Gastroesophageal sphincter (tissue), 3 donors: ENCODE data around the gene INO80.

Experiments used
- EP300 ChIP-seq: sonication (generic); formaldehyde crosslinking; IDR thresholded peaks from one replicate; pipeline ENCODE4 v1.6.1; 2017; ENCODE audit warnings: antibody characterized with exemption, mild to moderate bottlenecking
- POLR2A ChIP-seq, 2 donors: fragments of 450-650 bp; IDR thresholded peaks; one replicate each; pipeline ENCODE4 v1.6.1; 2017; ENCODE audit warnings: antibody characterized with exemption in 2 of 2, mild to moderate bottlenecking in 2 of 2, moderate library complexity in 1 of 2
- POLR2AphosphoS5 ChIP-seq: sonication (generic); formaldehyde crosslinking; IDR thresholded peaks from one replicate; pipeline ENCODE4 v1.6.1; 2017; ENCODE audit warnings: antibody characterized with exemption
- TF ChIP-seq, protein P1 (sequence below), 4 experiments: fragments of 200-600 bp in 2 of 4; fragments of 450-650 bp in 2 of 4; sonication (generic) in 1 of 4; IDR thresholded peaks; one replicate each; pipeline ENCODE4 v1.5.1; 2017 to 2019; ENCODE audit warnings: antibody characterized with exemption in 4 of 4, mild to moderate bottlenecking in 2 of 4, moderate library complexity in 2 of 4

DNA sequence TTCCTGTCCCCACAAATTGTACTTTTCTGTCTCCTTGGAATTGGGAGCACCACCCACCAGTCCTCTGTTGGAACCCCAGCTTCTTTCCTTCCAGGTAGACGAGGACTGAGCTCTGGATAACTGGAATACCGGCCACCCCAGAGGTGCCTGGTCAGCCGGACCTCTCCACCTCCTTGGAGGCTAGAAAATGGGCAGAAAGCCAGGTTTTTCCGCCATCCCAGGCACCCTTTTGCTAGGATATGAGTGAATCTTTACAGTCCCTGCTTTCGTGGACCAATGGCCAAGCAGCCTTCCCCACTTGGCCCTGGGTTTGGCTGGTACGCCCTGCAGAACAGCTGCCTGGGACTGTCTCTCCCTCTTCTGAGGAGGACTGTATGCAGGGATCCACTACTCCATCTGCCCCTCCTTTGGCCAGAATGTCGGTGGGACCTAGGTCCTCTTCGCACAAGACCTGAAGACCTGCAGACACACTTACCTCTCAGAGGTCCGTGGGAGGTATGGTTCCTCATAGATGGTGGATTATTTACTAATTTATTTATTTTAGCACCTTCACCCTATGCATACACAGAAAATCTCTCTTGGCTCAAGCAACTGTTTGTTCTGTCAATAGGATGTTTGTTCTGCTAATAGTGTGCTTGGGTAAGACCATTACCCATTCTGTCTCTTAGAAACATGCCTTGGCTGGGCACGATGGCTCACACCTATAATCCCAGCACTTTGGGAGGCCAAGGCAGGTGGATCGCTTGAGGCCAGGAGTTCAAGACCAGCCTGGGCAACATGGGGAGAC, 171.4 kb downstream of the INO80 start:
- TF ChIP-seq, protein P1, sequence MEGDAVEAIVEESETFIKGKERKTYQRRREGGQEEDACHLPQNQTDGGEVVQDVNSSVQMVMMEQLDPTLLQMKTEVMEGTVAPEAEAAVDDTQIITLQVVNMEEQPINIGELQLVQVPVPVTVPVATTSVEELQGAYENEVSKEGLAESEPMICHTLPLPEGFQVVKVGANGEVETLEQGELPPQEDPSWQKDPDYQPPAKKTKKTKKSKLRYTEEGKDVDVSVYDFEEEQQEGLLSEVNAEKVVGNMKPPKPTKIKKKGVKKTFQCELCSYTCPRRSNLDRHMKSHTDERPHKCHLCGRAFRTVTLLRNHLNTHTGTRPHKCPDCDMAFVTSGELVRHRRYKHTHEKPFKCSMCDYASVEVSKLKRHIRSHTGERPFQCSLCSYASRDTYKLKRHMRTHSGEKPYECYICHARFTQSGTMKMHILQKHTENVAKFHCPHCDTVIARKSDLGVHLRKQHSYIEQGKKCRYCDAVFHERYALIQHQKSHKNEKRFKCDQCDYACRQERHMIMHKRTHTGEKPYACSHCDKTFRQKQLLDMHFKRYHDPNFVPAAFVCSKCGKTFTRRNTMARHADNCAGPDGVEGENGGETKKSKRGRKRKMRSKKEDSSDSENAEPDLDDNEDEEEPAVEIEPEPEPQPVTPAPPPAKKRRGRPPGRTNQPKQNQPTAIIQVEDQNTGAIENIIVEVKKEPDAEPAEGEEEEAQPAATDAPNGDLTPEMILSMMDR (IDR thresholded peaks at IDR 0.05), result no peak
- TF ChIP-seq POLR2A (IDR thresholded peaks at IDR 0.05) (no peak), POLR2AphosphoS5 (no peak), EP300 (no peak)
